Measurements from ENCODE around the gene CLDN5. TPM values are rescaled to one million over a fixed set of nuclear protein-coding genes. Genes with fewer than 3 reads are reported as not detected.

Gene CLDN5
- total and polyA plus RNA-seq, 5 experiments from 2014 or later: 0.11 to 0.22 TPM; not detected in 3

- Mint-ChIP-seq H3K27ac (peak overlapping the region in 2 of 10 donors; percentile 15 to 41), H3K4me1 (peaks cover 0 to 10% (median 7%) of the 10 kb centered on the region in 4 donors), H3K27me3 (peaks cover 0 to 8% (median 0%) of the 10 kb centered on the region in 5 donors), H3K4me3 (no peak overlapping the region), H3K36me3 (peaks cover 0 to 5% (median 0%) of the 10 kb centered on the region in 3 donors), H3K9me3 (peaks cover 0 to 10% (median 5%) of the 10 kb centered on the region in 9 donors)
- POLR2A ChIA-PET: no interaction called here
- no peak for DNase-seq
- no peak for ATAC-seq
Measured at GRCh38 chr22:19517919-19518611, 6.1 kb downstream of the CLDN5 start.

DNA sequence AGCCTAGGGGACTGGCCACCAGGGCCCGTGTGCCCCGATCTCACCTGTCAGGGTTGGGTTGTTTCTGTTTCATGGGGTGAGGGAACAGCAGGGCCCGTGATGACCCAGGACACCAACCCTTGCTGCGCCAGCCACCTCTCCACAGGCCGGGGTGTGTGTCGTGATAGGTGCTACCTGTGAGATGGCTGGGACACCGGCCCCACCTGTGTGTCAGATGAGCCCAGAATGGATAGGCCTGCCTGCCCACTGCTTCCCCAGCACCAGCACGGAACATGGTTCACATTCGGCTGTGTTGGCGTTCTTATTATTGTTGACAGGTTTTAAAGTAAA, 7.1 kb downstream of the CLDN5 start:
- Mint-ChIP-seq H3K4me3 (no peak overlapping the region), H3K36me3 (peaks cover 0 to 5% (median 0%) of the 10 kb centered on the region in 3 donors), H3K27me3 (peaks cover 0 to 4% (median 0%) of the 10 kb centered on the region in 5 donors), H3K4me1 (peaks cover 0 to 5% (median 4%) of the 10 kb centered on the region in 4 donors), H3K27ac (no peak overlapping the region), H3K9me3 (peaks cover 0 to 10% (median 5%) of the 10 kb centered on the region in 9 donors)
- POLR2A ChIA-PET: no interaction called here
- ATAC-seq (no peak), DNase-seq (no peak)

- H3K36me3 Mint-ChIP-seq: peaks cover 0 to 5% (median 0%) of the 10 kb centered on the region in 3 donors
- no peak for DNase-seq
- peaks cover 0 to 5% (median 4%) of the 10 kb centered on the region in 4 donors for H3K4me1 Mint-ChIP-seq
- H3K4me3 Mint-ChIP-seq: peak overlapping the region in 1 of 10 donors; percentile 66
- H3K9me3 Mint-ChIP-seq: peaks cover 0 to 10% (median 5%) of the 10 kb centered on the region in 9 donors
- H3K27me3 Mint-ChIP-seq: no peaks in the 10 kb centered on the region
- POLR2A ChIA-PET: interaction anchor here (0.6 kb wide), 1 partner anchor 10 kb away, joined by 3 read pairs; no protein-coding TSS in a partner anchor
- H3K27ac Mint-ChIP-seq: peak overlapping the region in 1 of 10 donors; percentile 28
- ATAC-seq: no peak
Measured at GRCh38 chr22:19516378-19517170, 7.6 kb downstream of the CLDN5 start.

DNA sequence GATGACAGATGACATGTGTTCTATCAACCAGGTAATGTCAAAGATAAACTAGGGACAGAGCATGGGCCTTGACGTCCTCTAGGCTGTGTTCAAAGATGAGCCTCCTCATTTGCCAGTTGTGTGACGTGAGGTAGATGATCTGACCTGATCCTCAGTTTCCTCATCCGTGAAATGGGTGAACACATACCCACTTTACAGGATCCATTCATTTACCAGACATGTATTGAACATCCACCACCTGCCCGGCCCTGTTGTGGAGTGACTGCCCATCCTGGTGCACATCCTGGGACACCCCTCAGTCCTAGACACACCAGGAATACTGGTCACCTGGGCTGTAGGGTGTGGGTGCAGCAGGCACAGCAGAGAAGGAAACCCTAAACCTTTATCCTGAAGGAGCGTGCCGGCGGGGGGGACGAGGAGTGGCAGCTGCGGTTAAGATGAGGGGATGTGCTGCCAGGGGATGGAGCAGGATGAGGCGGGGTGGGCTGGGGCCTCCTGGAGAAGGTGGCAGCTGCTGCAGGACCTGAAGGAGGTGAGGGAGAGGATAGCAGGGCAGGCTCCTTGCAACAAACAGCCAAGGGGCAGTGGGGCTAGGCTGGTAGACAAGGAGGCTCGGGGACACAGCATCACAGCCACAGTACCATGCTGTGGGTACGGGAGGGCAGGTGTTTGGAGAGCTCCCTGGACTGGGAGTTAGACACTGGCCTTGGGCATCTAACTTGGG, 8.4 kb downstream of the CLDN5 start:
- POLR2A ChIA-PET: interaction anchor here (0.6 kb wide), 1 partner anchor 11 kb away, joined by 3 read pairs; no protein-coding TSS in a partner anchor

GRCh38 chr22:19514831-19515565, 9.2 kb downstream of the CLDN5 start:
- Mint-ChIP-seq H3K27me3 (no peaks in the 10 kb centered on the region), H3K4me3 (no peak overlapping the region), H3K9me3 (peaks cover 0 to 10% (median 5%) of the 10 kb centered on the region in 9 donors), H3K27ac (peak overlapping the region in 2 of 10 donors; percentile 2 to 67), H3K4me1 (peaks cover 0 to 5% (median 4%) of the 10 kb centered on the region in 4 donors), H3K36me3 (peaks cover 0 to 5% (median 0%) of the 10 kb centered on the region in 3 donors)
- ATAC-seq (no peak), DNase-seq (no peak)
- POLR2A ChIA-PET: no interaction called here

More for the DNA sequence above, 8.4 kb downstream of the CLDN5 start:
- Mint-ChIP-seq H3K27ac (peak overlapping the region in 5 of 10 donors; percentile 2 to 59 (median 29)), H3K27me3 (no peaks in the 10 kb centered on the region), H3K36me3 (peaks cover 0 to 5% (median 0%) of the 10 kb centered on the region in 3 donors), H3K4me3 (no peak overlapping the region), H3K9me3 (peaks cover 0 to 10% (median 5%) of the 10 kb centered on the region in 9 donors), H3K4me1 (peaks cover 0 to 5% (median 4%) of the 10 kb centered on the region in 4 donors)
- no peak for ATAC-seq
- no peak for DNase-seq

DNA sequence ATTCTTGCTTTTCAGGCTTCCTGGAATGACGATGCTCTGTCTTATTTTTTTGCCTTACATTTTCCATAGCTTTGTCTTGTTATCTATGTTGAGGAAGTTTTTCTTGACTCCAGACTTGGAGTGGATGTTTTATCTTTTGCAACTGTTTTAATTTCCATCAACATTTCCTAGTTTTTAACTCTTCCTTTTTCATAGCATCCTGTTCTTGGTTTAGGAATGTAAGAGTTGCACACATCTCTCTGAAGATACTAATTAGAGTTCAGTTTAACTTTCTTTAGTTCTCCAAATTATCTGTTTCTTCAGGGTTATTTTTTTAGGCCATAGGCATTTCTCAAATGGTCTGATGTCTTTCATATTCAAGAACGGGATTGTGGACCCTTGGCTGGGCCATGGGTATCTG, 10.4 kb downstream of the CLDN5 start:
- peaks cover 0 to 5% (median 0%) of the 10 kb centered on the region in 3 donors for H3K36me3 Mint-ChIP-seq
- no peak for DNase-seq

DNA sequence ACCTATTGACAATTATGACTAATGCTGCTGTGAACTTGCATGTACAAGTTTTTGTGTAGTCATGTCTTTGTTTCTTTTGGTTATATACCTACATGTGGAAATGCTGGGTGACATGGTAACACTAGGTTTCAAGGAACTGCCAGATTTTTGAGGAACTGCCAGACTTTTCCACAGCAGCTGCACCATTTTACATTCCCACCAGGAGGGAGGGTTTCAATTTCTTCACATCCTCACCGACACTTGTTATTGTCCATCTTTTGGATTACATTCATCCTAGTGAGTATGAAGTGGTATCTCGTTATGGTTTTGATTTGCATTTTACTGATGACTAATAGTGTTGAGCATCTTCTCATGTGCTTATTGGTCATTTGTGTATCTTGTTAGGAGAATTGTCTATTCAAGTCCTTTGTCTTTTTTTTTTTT, 13.3 kb downstream of the CLDN5 start:
- Mint-ChIP-seq H3K4me3 (no peak overlapping the region), H3K27me3 (no peaks in the 10 kb centered on the region), H3K36me3 (peaks cover 0 to 5% (median 0%) of the 10 kb centered on the region in 3 donors), H3K4me1 (peaks cover 2 to 12% (median 8%) of the 10 kb centered on the region in 4 donors), H3K9me3 (peaks cover 0 to 10% (median 5%) of the 10 kb centered on the region in 9 donors), H3K27ac (no peak overlapping the region)
- no peak for ATAC-seq
- DNase-seq: no peak
- POLR2A ChIA-PET: no interaction called here

More for the DNA sequence above, 10.4 kb downstream of the CLDN5 start:
- Mint-ChIP-seq H3K4me3 (no peak overlapping the region), H3K9me3 (peaks cover 0 to 10% (median 5%) of the 10 kb centered on the region in 9 donors), H3K4me1 (peaks cover 0 to 5% (median 4%) of the 10 kb centered on the region in 4 donors), H3K27ac (peak overlapping the region in 1 of 10 donors; percentile 33), H3K27me3 (no peaks in the 10 kb centered on the region)
- POLR2A ChIA-PET: no interaction called here
- no peak for ATAC-seq

GRCh38 chr22:19509923-19510322, 14.3 kb downstream of the CLDN5 start:
- Mint-ChIP-seq H3K4me3 (no peak overlapping the region), H3K36me3 (peaks cover 0 to 5% (median 0%) of the 10 kb centered on the region in 3 donors), H3K27me3 (no peaks in the 10 kb centered on the region), H3K9me3 (peaks cover 0 to 10% (median 5%) of the 10 kb centered on the region in 9 donors), H3K4me1 (peaks cover 11 to 22% (median 14%) of the 10 kb centered on the region in 4 donors), H3K27ac (no peak overlapping the region)
- ATAC-seq (no peak), DNase-seq (no peak)
- POLR2A ChIA-PET: no interaction called here

DNA sequence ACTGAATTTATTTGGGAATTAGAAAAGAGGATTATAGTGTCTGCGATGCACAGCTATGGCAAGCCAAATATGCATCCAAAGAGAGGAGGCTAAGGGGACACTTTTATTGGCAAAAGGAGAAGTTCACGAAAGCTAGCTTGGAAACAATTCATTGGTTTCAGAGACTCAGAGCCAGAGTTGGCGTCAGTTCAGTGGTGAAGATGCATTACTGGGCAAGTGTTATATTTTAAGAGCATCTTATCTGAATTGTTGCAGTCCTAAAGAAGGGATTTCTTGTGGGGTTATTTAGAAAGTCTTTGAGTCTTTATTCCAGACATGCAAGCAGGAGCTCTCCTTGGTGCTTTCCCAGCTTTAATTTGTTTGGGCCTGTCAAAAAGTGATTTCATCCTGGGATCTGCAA, 15.0 kb downstream of the CLDN5 start:
- DNase-seq (no peak), ATAC-seq (no peak)
- POLR2A ChIA-PET: no interaction called here
- Mint-ChIP-seq H3K4me3 (no peak overlapping the region), H3K9me3 (peaks cover 0 to 9% (median 5%) of the 10 kb centered on the region in 9 donors), H3K4me1 (peaks cover 12 to 23% (median 14%) of the 10 kb centered on the region in 4 donors), H3K27me3 (no peaks in the 10 kb centered on the region), H3K27ac (peak overlapping the region in 2 of 10 donors; percentile 54 to 75), H3K36me3 (peaks cover 0 to 5% (median 0%) of the 10 kb centered on the region in 3 donors)

- Mint-ChIP-seq H3K4me1 (peaks cover 12 to 23% (median 15%) of the 10 kb centered on the region in 4 donors), H3K4me3 (no peak overlapping the region), H3K9me3 (no peaks in the 10 kb centered on the region), H3K36me3 (no peaks in the 10 kb centered on the region), H3K27ac (no peak overlapping the region), H3K27me3 (no peaks in the 10 kb centered on the region)
- POLR2A ChIA-PET: no interaction called here
- no peak for ATAC-seq
- no peak for DNase-seq
Measured at GRCh38 chr22:19508024-19508776, 16.0 kb downstream of the CLDN5 start.

DNA sequence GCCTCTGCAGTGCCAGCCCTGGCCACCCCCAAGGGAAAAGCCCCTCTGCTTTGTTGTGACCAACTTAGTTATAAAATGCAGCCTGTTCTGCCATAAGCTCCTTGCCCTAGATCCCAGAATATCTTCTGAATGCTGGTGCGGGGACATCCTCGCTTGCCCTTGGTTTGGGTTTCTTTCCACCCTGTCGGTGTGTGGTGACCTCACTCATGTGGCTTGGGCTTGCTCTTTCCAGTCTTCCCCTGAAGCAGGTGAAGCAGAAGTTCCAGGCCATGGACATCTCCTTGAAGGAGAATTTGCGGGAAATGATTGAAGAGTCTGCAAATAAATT, 16.7 kb downstream of the CLDN5 start:
- H3K4me1 Mint-ChIP-seq: peaks cover 12 to 23% (median 15%) of the 10 kb centered on the region in 4 donors
- no peaks in the 10 kb centered on the region for H3K27me3 Mint-ChIP-seq
- POLR2A ChIA-PET: interaction anchor here (1.3 kb wide), 1 partner anchor 28 kb away, joined by 3 read pairs; the partner anchor contains the start of gene CDC45
- DNase-seq: no peak
- no peak for ATAC-seq
- H3K36me3 Mint-ChIP-seq: no peaks in the 10 kb centered on the region
- H3K4me3 Mint-ChIP-seq: no peak overlapping the region
- no peaks in the 10 kb centered on the region for H3K9me3 Mint-ChIP-seq
- H3K27ac Mint-ChIP-seq: peak overlapping the region in 1 of 10 donors; percentile 47

Data from naive thymus-derived CD8-positive, alpha-beta T cell (primary cell).